DMS 273 (cell line): ENCODE measurements around the gene SLC9B1.
"Not testable (repeated sequence)": the region's sequence is repeated elsewhere in the genome, so short reads cannot be mapped to it uniquely, and the experiment has no call there.

Experiments used
- DNase-seq: peaks from one replicate; lab custom pipeline; 2025; ENCODE audit not compliant: unreplicated experiment; lab: John Stamatoyannopoulos, UW

SLC9B1 gene

GRCh38 chr4:102878901-102879300 lies 140.6 kb downstream of the SLC9B1 start:
- DNase-seq, result no peak

DNA sequence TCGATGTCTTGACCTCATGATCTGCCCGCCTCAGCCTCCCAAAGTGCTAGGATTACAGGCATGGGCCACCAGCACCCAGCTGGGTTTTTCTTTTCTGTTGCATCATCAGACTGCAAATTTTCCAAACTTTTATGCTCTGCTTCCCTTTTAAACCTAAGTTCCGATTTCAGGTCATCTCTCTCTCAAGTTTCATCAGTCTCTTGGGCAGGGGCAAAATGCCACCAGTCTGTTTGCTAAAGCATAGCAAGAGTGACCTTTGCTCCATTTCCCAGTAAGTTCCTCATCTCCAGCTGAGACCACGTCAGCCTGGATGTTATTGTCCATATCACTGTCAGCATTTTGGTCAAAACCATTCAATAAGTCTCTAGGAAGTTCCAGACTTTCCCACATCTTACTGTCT lies 141.2 kb downstream of the SLC9B1 start:
- DNase-seq, result not testable (repeated sequence)

- DNase-seq, result not testable (repeated sequence)
Observed at GRCh38 chr4:102877477-102878106, 141.9 kb downstream of the SLC9B1 start.

DNA sequence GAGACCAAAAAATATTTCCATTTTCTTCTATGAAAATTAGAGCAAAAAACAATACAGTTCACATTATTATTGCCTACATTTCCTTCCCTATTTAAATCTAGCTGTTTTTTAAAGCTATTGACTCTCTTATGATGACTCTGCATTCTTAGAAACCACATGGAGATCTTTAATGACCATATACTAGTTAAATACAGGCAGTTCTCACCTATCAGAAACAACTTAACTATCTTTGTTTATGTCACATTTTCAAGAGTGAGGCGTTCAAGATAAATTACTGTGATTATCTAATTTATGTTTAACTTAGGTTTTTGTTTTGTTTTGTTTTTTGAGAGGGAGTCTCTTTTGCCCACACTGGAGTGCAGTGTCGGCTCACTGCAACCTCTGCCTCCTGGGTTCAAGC lies 147.7 kb downstream of the SLC9B1 start:
- DNase-seq, result no peak

DNA sequence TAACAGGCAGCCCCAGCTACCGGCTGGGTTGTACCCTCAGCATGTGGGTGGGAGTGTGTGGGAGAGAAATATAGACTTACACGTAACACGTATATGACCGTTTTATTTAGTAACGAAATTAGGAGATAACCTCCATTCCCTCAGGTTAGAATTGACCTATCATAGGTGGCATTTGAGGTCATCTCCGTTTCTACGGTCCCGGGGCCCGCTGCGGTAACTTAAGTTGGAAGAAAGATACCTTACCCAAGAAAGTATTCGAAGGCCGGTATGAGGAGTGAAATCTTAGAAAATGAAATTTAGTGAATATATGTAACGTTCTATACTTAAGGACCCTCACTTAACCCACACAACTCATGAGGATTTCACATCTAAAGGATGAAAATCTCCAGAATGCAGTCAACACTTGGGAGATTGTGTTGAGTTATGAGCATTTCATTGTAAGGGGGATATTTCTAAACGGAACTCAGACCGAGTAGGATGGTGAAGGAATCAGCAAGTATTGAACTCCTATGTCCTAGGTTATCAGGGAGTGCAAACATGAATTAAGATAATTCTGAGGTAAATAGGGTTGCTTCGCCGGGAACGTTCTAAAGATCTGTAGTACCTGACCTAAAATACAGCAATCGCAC lies 149.8 kb downstream of the SLC9B1 start:
- no peak for DNase-seq

DNA sequence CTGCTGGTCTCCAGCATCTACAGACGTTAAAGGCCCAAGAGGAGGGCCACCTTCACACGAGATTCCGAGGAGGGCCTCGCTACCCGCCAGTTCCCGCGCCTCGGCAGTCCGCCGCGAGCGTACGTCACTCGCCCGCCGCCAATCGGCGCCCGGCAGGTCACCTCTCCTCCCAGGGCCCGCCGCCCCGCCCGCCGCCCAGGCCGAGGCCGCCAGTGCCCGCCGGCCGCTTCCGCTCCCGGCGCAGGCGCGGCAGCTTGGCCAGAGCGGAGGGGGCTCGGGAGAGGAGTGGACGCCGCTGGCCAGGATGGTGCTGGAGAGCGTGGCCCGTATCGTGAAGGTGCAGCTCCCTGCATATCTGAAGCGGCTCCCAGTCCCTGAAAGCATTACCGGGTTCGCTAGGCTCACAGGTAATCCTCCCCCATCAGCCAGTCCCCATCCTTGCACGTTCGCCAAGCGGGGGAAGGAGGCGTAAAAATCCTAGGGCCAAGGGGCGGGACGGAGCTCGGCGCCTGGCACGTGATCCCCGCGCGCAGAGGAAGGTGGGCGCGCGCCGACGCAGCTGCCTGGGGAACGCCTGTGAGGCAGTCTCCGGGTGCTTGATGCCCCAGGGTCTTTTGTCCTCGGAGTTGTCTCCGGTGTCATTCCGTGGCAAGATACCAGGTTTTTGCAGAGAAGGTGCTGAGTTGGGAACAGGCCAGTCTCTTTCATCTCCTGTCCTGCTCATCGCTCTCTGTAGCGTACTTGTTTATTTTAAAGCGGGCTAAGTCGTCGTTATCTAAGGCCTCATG lies 150.5 kb downstream of the SLC9B1 start, which contains the start of gene CISD2:
CISD2 (plus strand) TSS at position 212 of the 788 bp plus-strand sequence; CDS start at position 305, 93 bp downstream.
- DNase-seq, result peak; percentile 94

DNA sequence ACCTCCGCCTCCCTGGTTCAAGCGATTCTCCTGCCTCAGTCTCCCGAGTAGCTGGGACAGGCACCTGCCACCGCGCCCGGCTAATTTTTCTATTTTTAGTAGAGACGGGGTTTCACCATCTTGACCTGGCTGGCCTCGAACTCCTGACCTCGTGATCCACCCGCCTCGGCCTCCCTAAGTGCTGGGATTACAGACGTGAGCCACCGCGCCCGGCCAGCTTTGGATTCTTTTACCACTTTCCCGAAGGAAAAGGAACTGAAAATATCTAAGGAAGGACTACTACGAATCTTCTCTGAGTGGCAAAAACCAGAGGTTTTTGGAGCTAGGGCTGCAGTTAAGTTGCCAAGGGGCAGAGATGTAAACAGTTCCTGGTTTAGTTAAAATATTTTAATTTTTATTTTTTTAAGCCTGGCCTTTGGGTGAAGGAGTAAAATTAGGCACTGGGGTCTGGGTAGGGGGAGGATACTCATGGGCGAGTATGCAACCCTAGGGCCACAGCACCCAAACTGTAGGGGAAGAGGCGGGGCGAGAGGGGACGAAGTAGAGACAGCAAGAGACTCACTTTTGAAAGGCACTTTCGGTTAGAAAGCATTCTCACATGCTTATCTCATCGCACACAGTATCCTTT lies 151.2 kb downstream of the SLC9B1 start:
- no peak for DNase-seq

- no peak for DNase-seq
Observed at GRCh38 chr4:102867278-102868152, 152.0 kb downstream of the SLC9B1 start.

DNA sequence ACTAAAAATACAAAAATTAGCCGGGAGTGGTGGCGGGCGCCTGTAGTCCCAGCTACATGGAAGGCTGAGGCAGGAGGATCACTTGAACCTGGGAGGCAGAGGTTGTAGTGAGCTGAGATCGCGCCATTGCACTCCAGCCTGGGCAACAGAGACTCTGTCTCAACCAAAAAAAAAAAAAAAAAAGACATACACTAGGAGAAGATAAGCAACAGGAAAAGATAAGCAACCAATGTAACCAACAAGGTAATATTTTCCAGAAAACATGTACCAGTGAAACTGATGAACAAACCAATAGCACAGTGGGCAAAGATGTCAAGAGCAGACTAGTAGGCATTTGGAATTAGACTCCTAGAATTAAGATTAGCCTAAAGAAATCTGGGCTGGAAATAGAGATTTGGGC lies 154.2 kb downstream of the SLC9B1 start:
- DNase-seq, result not testable (repeated sequence)

GRCh38 chr4:102862747-102863146 lies 156.8 kb downstream of the SLC9B1 start:
- DNase-seq, result no peak

- DNase-seq, result no peak
Observed at GRCh38 chr4:102862016-102862415, 157.5 kb downstream of the SLC9B1 start.

- DNase-seq, result no peak
Observed at GRCh38 chr4:102860611-102861324, 158.7 kb downstream of the SLC9B1 start.

GRCh38 chr4:102858828-102859464 lies 160.6 kb downstream of the SLC9B1 start:
- no peak for DNase-seq
